Osteoblast (primary cell): ENCODE measurements around the gene SMAD3. TPM values are rescaled to one million over a fixed set of nuclear protein-coding genes. Genes with fewer than 3 reads are reported as not detected.

Experiments
- DNase-seq: peaks from one replicate; pipeline ENCODE4 v3.0.0; 2011; ENCODE audit warnings: low spot score, mixed read lengths; ENCODE audit not compliant: insufficient read length; ENCODE audit errors: missing footprints
- H2AFZ ChIP-seq: 2 replicates; pipeline ENCODE4 v1.6.0; 2011; ENCODE audit warnings: mild to moderate bottlenecking, low read length
- H3K27ac ChIP-seq: 2 replicates; pipeline ENCODE4 v1.5.1; 2011; ENCODE audit warnings: mild to moderate bottlenecking, low read depth, low read length, moderate library complexity
- H3K27me3 ChIP-seq: 2 replicates; pipeline ENCODE4 v1.6.0; 2012; ENCODE audit warnings: mild to moderate bottlenecking, control low read depth, inconsistent platforms, low read length, moderate library complexity; ENCODE audit not compliant: insufficient read depth
- H3K36me3 ChIP-seq: 2 replicates; pipeline ENCODE4 v1.5.1; 2011; ENCODE audit warnings: mild to moderate bottlenecking, low read length, control low read depth, moderate library complexity; ENCODE audit not compliant: insufficient read depth
- H3K4me1 ChIP-seq: 2 replicates; pipeline ENCODE4 v1.5.1; 2011; ENCODE audit warnings: mild to moderate bottlenecking, low read length, control low read depth, moderate library complexity; ENCODE audit not compliant: insufficient read depth
- H3K4me2 ChIP-seq: 2 replicates; pipeline ENCODE4 v1.6.0; 2011; ENCODE audit warnings: mild to moderate bottlenecking, low read length; ENCODE audit not compliant: insufficient read depth
- H3K4me3 ChIP-seq: fragments of 200-600 bp; sonication (generic); 3 replicates; pipeline ENCODE4 v1.5.1; 2012; ENCODE audit warnings: mild to moderate bottlenecking, low read length, inconsistent platforms; ENCODE audit not compliant: insufficient read depth
- H3K79me2 ChIP-seq: 2 replicates; pipeline ENCODE4 v1.6.0; 2012; ENCODE audit warnings: mild to moderate bottlenecking, low read length, control low read depth, inconsistent platforms; ENCODE audit not compliant: insufficient read depth
- H3K9me3 ChIP-seq: 2 replicates; pipeline ENCODE4 v1.5.1; 2011; ENCODE audit warnings: low read depth, low read length, control low read depth
- H4K20me1 ChIP-seq: 2 replicates; pipeline ENCODE4 v1.6.0; 2012; ENCODE audit warnings: mild to moderate bottlenecking, low read length, control low read depth; ENCODE audit not compliant: insufficient read depth
- CTCF ChIP-seq: IDR thresholded peaks from 2 replicates; pipeline ENCODE4 v1.5.1; 2011; ENCODE audit warnings: mild to moderate bottlenecking, low read depth, low read length, moderate library complexity; ENCODE audit errors: extremely low read depth
- total RNA-seq: library from RNA; depleted of rRNA; stranded (reverse); fragments of >200 nt; gene quantifications from 2 replicates; pipeline ENCODE4 v1.2.3, GENCODE V29; 2012

Gene SMAD3
- total RNA-seq, 1 donor, result 60.1 TPM

GRCh38 chr15:67061811-67062368, 3.5 kb upstream of the SMAD3 start:
- Histone ChIP-seq H3K36me3 (no peaks in the 10 kb centered on the region), H3K4me2 (no peak overlapping the region), H3K79me2 (peaks cover 10% of the 10 kb centered on the region), H3K27me3 (no peaks in the 10 kb centered on the region), H2AFZ (no peak overlapping the region), H3K27ac (no peak overlapping the region), H3K9me3 (no peaks in the 10 kb centered on the region), H3K4me3 (no peak overlapping the region), H3K4me1 (peaks cover 10% of the 10 kb centered on the region), H4K20me1 (peaks cover 4% of the 10 kb centered on the region)
- no peak for TF ChIP-seq CTCF
- no peak for DNase-seq

GRCh38 chr15:67062369-67062985, 2.9 kb upstream of the SMAD3 start:
- no peak for DNase-seq
- peaks cover under 1% of the 10 kb centered on the region for H3K36me3 ChIP-seq
- H4K20me1 ChIP-seq, result peaks cover 10% of the 10 kb centered on the region
- H3K4me2 ChIP-seq, result no peak overlapping the region
- H2AFZ ChIP-seq, result no peak overlapping the region
- peaks cover 16% of the 10 kb centered on the region for H3K79me2 ChIP-seq
- no peaks in the 10 kb centered on the region for H3K27me3 ChIP-seq
- no peak overlapping the region for H3K4me3 ChIP-seq
- no peak for TF ChIP-seq CTCF
- H3K27ac ChIP-seq, result no peak overlapping the region
- H3K9me3 ChIP-seq, result no peaks in the 10 kb centered on the region
- peaks cover 10% of the 10 kb centered on the region for H3K4me1 ChIP-seq

- H3K36me3 ChIP-seq, result peaks cover 11% of the 10 kb centered on the region
- H3K4me2 ChIP-seq, result no peak overlapping the region
- H4K20me1 ChIP-seq, result peaks cover 23% of the 10 kb centered on the region
- H3K27ac ChIP-seq, result no peak overlapping the region
- H3K4me1 ChIP-seq, result peaks cover 16% of the 10 kb centered on the region
- no peak for DNase-seq
- H3K79me2 ChIP-seq, result peaks cover 30% of the 10 kb centered on the region
- no peak for TF ChIP-seq CTCF
- H3K9me3 ChIP-seq, result no peaks in the 10 kb centered on the region
- no peak overlapping the region for H2AFZ ChIP-seq
- no peak overlapping the region for H3K4me3 ChIP-seq
- H3K27me3 ChIP-seq, result no peaks in the 10 kb centered on the region
Measured at GRCh38 chr15:67063689-67064606, 1.5 kb upstream of the SMAD3 start.
